Suprapubic skin (tissue), 4 donors: ENCODE results near the gene ZC3HAV1L. TPM values are rescaled to one million over a fixed set of nuclear protein-coding genes. Genes with fewer than 3 reads are reported as not detected.

ENCODE experiments used
- DNase-seq, 2 donors: peaks; one replicate each; pipeline ENCODE4 v3.0.0-alpha.2; 2019; ENCODE audit warnings: low spot score in 2 of 2
- H3K27ac ChIP-seq: fragments of 200-600 bp; sonication (generic); one replicate; pipeline ENCODE4 v1.5.1; 2019
- H3K27me3 ChIP-seq: fragments of 200-600 bp; sonication (generic); one replicate; pipeline ENCODE4 v1.5.1; 2019
- H3K36me3 ChIP-seq: fragments of 200-600 bp; sonication (generic); one replicate; pipeline ENCODE4 v1.5.1; 2019
- H3K4me1 ChIP-seq: fragments of 200-600 bp; sonication (generic); one replicate; pipeline ENCODE4 v1.5.1; 2019
- H3K4me3 ChIP-seq: fragments of 200-600 bp; sonication (generic); one replicate; pipeline ENCODE4 v1.5.1; 2019; ENCODE audit warnings: mild to moderate bottlenecking
- H3K9me3 ChIP-seq: fragments of 200-600 bp; sonication (generic); one replicate; pipeline ENCODE4 v1.5.1; 2019
- CTCF ChIP-seq, 2 donors: fragments of 200-600 bp in 1 of 2; fragments of 450-650 bp in 1 of 2; sonication (generic) in 1 of 2; IDR thresholded peaks; one replicate each; pipeline ENCODE4 v1.5.1; 2016 to 2019; ENCODE audit warnings: antibody characterized with exemption in 2 of 2, mild to moderate bottlenecking in 1 of 2, moderate library complexity in 1 of 2
- EP300 ChIP-seq: sonication (generic); formaldehyde crosslinking; IDR thresholded peaks from one replicate; pipeline ENCODE4 v1.6.1; 2017; ENCODE audit warnings: antibody characterized with exemption
- POLR2A ChIP-seq, 2 donors: fragments of 450-650 bp; IDR thresholded peaks; one replicate each; pipeline ENCODE4 v1.6.1; 2017; ENCODE audit warnings: antibody characterized with exemption in 2 of 2, mild to moderate bottlenecking in 2 of 2, moderate library complexity in 2 of 2
- POLR2AphosphoS5 ChIP-seq, 3 donors: sonication (generic); formaldehyde crosslinking; IDR thresholded peaks; one replicate each; pipeline ENCODE4 v1.6.1; 2017; ENCODE audit warnings: antibody characterized with exemption in 3 of 3
- WGBS: methylation state at CpG from one replicate; pipeline ENCODE4 v1.1.5; 2018; 5-methylcytosine and 5-hydroxymethylcytosine counted together
- total RNA-seq, 4 donors: library from RNA; depleted of rRNA; stranded (reverse); fragments of >200 nt; gene quantifications; one replicate each; pipeline ENCODE4 v1.1.0, GENCODE V29; 2016

ZC3HAV1L gene
- total RNA-seq, 4 donors from 2014 or later, result 22.1 to 44.6 (median 22.5) TPM

- Histone ChIP-seq H3K27me3 (no peaks in the 10 kb centered on the region), H3K27ac (no peak overlapping the region), H3K36me3 (peaks cover 12% of the 10 kb centered on the region), H3K9me3 (no peaks in the 10 kb centered on the region), H3K4me1 (no peaks in the 10 kb centered on the region), H3K4me3 (no peak overlapping the region)
- TF ChIP-seq EP300 (no peak), CTCF (IDR thresholded peaks at IDR 0.05) (no peak), POLR2AphosphoS5 (IDR thresholded peaks at IDR 0.05) (no peak), POLR2A (IDR thresholded peaks at IDR 0.05) (no peak)
- 86% methylated on average over 3 of the region's 3 CpGs for WGBS
- DNase-seq, result no peak
These were observed 16.9 kb downstream of the ZC3HAV1L start for GRCh38 chr7:139018910-139019309.

GRCh38 chr7:139016931-139017511, 18.8 kb downstream of the ZC3HAV1L start:
- Histone ChIP-seq H3K4me1 (no peaks in the 10 kb centered on the region), H3K36me3 (peaks cover 4% of the 10 kb centered on the region), H3K9me3 (no peaks in the 10 kb centered on the region), H3K27me3 (no peaks in the 10 kb centered on the region), H3K4me3 (no peak overlapping the region), H3K27ac (no peak overlapping the region)
- no peak for DNase-seq
- 22% methylated on average over 7 of the region's 7 CpGs for WGBS
- TF ChIP-seq POLR2A (IDR thresholded peaks at IDR 0.05) (no peak), CTCF (IDR thresholded peaks at IDR 0.05) (peak; percentile 44 to 56)

GRCh38 chr7:139011373-139011772, 24.5 kb downstream of the ZC3HAV1L start:
- Histone ChIP-seq H3K4me1 (no peaks in the 10 kb centered on the region), H3K36me3 (no peaks in the 10 kb centered on the region), H3K27me3 (no peaks in the 10 kb centered on the region), H3K27ac (no peak overlapping the region), H3K4me3 (no peak overlapping the region), H3K9me3 (no peaks in the 10 kb centered on the region)
- WGBS, result 92% methylated on average over 3 of the region's 3 CpGs
- TF ChIP-seq POLR2A (IDR thresholded peaks at IDR 0.05) (no peak), EP300 (no peak), CTCF (IDR thresholded peaks at IDR 0.05) (no peak), POLR2AphosphoS5 (IDR thresholded peaks at IDR 0.05) (no peak)
- no peak for DNase-seq

GRCh38 chr7:139004321-139005090, 31.3 kb downstream of the ZC3HAV1L start:
- Histone ChIP-seq H3K9me3 (no peaks in the 10 kb centered on the region), H3K27ac (no peak overlapping the region), H3K4me1 (no peaks in the 10 kb centered on the region), H3K36me3 (no peaks in the 10 kb centered on the region), H3K4me3 (no peak overlapping the region), H3K27me3 (no peaks in the 10 kb centered on the region)
- TF ChIP-seq EP300, result no peak
- TF ChIP-seq POLR2A (IDR thresholded peaks at IDR 0.05), result no peak
- no peak for TF ChIP-seq CTCF (IDR thresholded peaks at IDR 0.05)
- no peak for TF ChIP-seq POLR2AphosphoS5 (IDR thresholded peaks at IDR 0.05)
- DNase-seq, result no peak

GRCh38 chr7:138999414-138999813, 36.4 kb downstream of the ZC3HAV1L start:
- TF ChIP-seq POLR2A (IDR thresholded peaks at IDR 0.05) (no peak), CTCF (IDR thresholded peaks at IDR 0.05) (no peak), POLR2AphosphoS5 (IDR thresholded peaks at IDR 0.05) (no peak), EP300 (no peak)
- WGBS, result 77% methylated on average over 3 of the region's 3 CpGs
- no peaks in the 10 kb centered on the region for H3K36me3 ChIP-seq
- no peak for DNase-seq
- no peaks in the 10 kb centered on the region for H3K4me1 ChIP-seq
- H3K9me3 ChIP-seq, result no peaks in the 10 kb centered on the region
- no peak overlapping the region for H3K27ac ChIP-seq
- H3K4me3 ChIP-seq, result no peak overlapping the region
- H3K27me3 ChIP-seq, result no peaks in the 10 kb centered on the region
